ENCODE measurements around the gene RNF224.

DNA sequence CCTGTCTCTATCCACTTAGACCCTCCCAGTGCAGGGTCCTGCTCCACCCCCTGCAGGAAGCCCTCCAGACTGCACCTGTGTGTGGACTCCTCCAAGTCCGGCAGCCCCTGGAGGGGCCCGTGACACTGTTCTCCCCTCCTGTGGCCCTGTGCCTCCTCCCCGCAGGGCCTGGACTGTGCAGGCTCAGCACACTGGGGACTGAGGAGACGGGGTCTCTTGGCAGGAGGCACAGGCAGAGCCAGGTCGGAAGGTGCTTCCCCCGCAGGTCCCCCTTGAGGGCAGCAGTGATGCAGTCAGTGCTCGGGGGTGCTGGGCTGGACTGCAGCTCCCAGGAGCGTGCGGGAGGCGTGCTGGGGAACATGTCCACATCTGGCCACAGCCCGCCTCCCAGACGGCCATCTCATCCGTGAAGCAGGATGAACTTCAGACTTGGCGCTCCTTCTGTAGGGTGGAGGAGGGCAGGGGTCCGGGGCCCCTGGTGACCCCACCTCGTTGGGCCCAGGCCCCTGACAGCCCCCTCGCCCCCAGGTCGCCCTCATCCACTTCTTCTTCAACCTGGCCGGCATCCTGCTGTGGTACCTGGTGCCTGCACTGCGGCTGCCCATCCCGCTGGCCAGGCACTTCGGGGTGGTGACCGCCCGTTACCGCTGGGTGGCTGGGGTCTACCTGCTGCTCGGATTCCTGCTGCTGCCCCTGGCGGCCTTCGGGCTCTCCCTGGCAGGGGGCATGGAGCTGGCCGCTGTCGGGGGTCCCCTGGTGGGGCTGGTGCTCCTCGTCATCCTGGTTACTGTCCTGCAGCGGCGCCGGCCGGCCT is 8.3 kb downstream of the RNF224 start:
- TF ChIP-seq, protein P1, sequence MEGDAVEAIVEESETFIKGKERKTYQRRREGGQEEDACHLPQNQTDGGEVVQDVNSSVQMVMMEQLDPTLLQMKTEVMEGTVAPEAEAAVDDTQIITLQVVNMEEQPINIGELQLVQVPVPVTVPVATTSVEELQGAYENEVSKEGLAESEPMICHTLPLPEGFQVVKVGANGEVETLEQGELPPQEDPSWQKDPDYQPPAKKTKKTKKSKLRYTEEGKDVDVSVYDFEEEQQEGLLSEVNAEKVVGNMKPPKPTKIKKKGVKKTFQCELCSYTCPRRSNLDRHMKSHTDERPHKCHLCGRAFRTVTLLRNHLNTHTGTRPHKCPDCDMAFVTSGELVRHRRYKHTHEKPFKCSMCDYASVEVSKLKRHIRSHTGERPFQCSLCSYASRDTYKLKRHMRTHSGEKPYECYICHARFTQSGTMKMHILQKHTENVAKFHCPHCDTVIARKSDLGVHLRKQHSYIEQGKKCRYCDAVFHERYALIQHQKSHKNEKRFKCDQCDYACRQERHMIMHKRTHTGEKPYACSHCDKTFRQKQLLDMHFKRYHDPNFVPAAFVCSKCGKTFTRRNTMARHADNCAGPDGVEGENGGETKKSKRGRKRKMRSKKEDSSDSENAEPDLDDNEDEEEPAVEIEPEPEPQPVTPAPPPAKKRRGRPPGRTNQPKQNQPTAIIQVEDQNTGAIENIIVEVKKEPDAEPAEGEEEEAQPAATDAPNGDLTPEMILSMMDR (IDR thresholded peaks at IDR 0.05; ENCODE audit: low read depth, low read length, missing input control), result no peak
- TF ChIP-seq RAD21 (IDR thresholded peaks at IDR 0.05) (no peak), SP1 (IDR thresholded peaks at IDR 0.05) (no peak), YY1 (IDR thresholded peaks at IDR 0.05) (no peak), TAF1 (conservative IDR thresholded peaks at IDR 0.05) (no peak), GABPA (IDR thresholded peaks at IDR 0.05 in 1 of 2, conservative IDR thresholded peaks at IDR 0.05 in 1 of 2) (no peak)
